ENCODE data around the gene AFTPH.

AFTPH gene

DNA sequence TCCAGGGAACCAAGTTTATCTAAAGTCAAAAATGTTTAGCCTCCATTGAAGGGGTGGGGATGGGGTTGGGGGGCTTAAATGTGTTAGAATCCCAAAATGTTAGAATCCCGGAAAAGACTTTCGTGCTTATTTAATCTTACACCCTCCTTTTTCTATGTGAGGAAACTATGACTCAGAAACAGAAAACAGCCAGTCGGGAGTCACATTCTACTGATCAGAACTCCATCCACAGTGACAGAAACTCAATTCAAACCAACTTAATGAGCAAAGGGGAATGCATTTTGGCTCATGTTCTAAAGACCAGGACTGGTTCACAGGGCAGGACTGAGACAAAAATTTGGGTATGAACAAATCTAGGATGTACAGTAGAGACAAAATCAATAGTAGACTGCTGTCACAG is 31.9 kb upstream of the AFTPH start (continued):
- no peak for TF ChIP-seq ZNF350 (tag by site-specific recombination; IDR thresholded peaks at IDR 0.05)
- no peak for TF ChIP-seq ZNF175 (tag by site-specific recombination; IDR thresholded peaks at IDR 0.05)
- TF ChIP-seq ZNF354C (tag by site-specific recombination; IDR thresholded peaks at IDR 0.05; ENCODE audit: borderline replicate concordance, low read depth), result no peak
- TF ChIP-seq ZNF16 (tag by site-specific recombination; IDR thresholded peaks at IDR 0.05; ENCODE audit: low read depth), result no peak
- TF ChIP-seq, protein P1, sequence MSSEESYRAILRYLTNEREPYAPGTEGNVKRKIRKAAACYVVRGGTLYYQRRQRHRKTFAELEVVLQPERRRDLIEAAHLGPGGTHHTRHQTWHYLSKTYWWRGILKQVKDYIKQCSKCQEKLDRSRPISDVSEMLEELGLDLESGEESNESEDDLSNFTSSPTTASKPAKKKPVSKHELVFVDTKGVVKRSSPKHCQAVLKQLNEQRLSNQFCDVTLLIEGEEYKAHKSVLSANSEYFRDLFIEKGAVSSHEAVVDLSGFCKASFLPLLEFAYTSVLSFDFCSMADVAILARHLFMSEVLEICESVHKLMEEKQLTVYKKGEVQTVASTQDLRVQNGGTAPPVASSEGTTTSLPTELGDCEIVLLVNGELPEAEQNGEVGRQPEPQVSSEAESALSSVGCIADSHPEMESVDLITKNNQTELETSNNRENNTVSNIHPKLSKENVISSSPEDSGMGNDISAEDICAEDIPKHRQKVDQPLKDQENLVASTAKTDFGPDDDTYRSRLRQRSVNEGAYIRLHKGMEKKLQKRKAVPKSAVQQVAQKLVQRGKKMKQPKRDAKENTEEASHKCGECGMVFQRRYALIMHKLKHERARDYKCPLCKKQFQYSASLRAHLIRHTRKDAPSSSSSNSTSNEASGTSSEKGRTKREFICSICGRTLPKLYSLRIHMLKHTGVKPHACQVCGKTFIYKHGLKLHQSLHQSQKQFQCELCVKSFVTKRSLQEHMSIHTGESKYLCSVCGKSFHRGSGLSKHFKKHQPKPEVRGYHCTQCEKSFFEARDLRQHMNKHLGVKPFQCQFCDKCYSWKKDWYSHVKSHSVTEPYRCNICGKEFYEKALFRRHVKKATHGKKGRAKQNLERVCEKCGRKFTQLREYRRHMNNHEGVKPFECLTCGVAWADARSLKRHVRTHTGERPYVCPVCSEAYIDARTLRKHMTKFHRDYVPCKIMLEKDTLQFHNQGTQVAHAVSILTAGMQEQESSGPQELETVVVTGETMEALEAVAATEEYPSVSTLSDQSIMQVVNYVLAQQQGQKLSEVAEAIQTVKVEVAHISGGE (tag by site-specific recombination; conservative IDR thresholded peaks at IDR 0.05; ENCODE audit: low read depth), result no peak

DNA sequence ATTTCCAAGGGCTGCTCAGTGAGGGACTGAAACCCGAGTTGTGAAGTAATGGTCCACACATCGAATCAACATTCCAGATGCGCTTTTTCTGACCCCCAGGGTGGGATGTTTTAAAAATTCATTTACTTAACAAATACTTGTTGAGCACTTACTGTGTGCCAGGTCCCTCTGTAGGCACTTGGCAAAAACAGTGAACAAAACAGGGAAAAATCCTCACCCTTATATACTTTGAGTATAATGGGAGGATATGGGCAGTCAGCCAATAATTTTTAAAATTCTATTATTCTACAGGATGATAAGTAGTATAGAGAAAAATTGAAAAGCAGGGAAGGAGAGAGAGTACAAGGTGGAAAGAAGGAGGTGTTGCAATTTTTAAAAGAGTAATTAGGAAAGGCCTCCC is 31.3 kb upstream of the AFTPH start:
- no peaks in the 10 kb centered on the region for H3K4me1 ChIP-seq (ENCODE audit: control insufficient read depth, insufficient read depth, low read length)
- no peaks in the 10 kb centered on the region for H3K9me3 ChIP-seq (ENCODE audit: control insufficient read depth, insufficient read depth, low read depth, low read length)
- H3K4me3 ChIP-seq (ENCODE audit: low read depth, low read length), result no peak overlapping the region
- H3K36me3 ChIP-seq (ENCODE audit: control insufficient read depth in 2 of 2, insufficient read depth in 1 of 2, low read length in 2 of 2), result no peaks in the 10 kb centered on the region
- POLR2A ChIA-PET, result no interaction called here
- TF ChIP-seq, protein P2, sequence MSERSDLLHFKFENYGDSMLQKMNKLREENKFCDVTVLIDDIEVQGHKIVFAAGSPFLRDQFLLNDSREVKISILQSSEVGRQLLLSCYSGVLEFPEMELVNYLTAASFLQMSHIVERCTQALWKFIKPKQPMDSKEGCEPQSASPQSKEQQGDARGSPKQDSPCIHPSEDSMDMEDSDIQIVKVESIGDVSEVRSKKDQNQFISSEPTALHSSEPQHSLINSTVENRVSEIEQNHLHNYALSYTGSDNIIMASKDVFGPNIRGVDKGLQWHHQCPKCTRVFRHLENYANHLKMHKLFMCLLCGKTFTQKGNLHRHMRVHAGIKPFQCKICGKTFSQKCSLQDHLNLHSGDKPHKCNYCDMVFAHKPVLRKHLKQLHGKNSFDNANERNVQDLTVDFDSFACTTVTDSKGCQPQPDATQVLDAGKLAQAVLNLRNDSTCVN (tag by site-specific recombination; optimal IDR thresholded peaks at IDR 0.05), result no peak
- TF ChIP-seq, protein P3, sequence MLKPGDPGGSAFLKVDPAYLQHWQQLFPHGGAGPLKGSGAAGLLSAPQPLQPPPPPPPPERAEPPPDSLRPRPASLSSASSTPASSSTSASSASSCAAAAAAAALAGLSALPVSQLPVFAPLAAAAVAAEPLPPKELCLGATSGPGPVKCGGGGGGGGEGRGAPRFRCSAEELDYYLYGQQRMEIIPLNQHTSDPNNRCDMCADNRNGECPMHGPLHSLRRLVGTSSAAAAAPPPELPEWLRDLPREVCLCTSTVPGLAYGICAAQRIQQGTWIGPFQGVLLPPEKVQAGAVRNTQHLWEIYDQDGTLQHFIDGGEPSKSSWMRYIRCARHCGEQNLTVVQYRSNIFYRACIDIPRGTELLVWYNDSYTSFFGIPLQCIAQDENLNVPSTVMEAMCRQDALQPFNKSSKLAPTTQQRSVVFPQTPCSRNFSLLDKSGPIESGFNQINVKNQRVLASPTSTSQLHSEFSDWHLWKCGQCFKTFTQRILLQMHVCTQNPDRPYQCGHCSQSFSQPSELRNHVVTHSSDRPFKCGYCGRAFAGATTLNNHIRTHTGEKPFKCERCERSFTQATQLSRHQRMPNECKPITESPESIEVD (tag by site-specific recombination; IDR thresholded peaks at IDR 0.05), result no peak
- TF ChIP-seq, protein P4, sequence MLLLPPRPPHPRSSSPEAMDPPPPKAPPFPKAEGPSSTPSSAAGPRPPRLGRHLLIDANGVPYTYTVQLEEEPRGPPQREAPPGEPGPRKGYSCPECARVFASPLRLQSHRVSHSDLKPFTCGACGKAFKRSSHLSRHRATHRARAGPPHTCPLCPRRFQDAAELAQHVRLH (tag by site-specific recombination; IDR thresholded peaks at IDR 0.05), result no peak
- TF ChIP-seq ZNF658 (tag by site-specific recombination; IDR thresholded peaks at IDR 0.05) (no peak), ZNF416 (tag by site-specific recombination; IDR thresholded peaks at IDR 0.05) (no peak), ZNF549 (tag by site-specific recombination; IDR thresholded peaks at IDR 0.05) (no peak), ZNF664 (tag by site-specific recombination; IDR thresholded peaks at IDR 0.05) (no peak), ZNF133 (tag by site-specific recombination; IDR thresholded peaks at IDR 0.05) (no peak), ZFP3 (tag by site-specific recombination; IDR thresholded peaks at IDR 0.05; ENCODE audit: low read depth) (no peak), ZNF768 (tag by site-specific recombination; IDR thresholded peaks at IDR 0.05) (no peak), ZNF302 (tag by site-specific recombination; IDR thresholded peaks at IDR 0.05; ENCODE audit: low read depth) (no peak), ZNF629 (tag by site-specific recombination; IDR thresholded peaks at IDR 0.05) (no peak)
- TF ChIP-seq, protein P5, sequence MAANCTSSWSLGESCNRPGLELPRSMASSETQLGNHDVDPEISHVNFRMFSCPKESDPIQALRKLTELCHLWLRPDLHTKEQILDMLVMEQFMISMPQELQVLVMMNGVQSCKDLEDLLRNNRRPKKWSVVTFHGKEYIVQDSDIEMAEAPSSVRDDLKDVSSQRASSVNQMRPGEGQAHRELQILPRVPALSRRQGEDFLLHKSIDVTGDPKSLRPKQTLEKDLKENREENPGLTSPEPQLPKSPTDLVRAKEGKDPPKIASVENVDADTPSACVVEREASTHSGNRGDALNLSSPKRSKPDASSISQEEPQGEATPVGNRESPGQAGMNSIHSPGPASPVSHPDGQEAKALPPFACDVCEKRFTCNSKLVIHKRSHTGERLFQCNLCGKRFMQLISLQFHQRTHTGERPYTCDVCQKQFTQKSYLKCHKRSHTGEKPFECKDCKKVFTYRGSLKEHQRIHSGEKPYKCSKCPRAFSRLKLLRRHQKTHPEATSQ (tag by site-specific recombination; IDR thresholded peaks at IDR 0.05), result no peak
- TF ChIP-seq, protein P6, sequence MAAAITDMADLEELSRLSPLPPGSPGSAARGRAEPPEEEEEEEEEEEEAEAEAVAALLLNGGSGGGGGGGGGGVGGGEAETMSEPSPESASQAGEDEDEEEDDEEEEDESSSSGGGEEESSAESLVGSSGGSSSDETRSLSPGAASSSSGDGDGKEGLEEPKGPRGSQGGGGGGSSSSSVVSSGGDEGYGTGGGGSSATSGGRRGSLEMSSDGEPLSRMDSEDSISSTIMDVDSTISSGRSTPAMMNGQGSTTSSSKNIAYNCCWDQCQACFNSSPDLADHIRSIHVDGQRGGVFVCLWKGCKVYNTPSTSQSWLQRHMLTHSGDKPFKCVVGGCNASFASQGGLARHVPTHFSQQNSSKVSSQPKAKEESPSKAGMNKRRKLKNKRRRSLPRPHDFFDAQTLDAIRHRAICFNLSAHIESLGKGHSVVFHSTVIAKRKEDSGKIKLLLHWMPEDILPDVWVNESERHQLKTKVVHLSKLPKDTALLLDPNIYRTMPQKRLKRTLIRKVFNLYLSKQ (tag by site-specific recombination; IDR thresholded peaks at IDR 0.05; ENCODE audit: borderline replicate concordance), result no peak
- TF ChIP-seq, protein P7, sequence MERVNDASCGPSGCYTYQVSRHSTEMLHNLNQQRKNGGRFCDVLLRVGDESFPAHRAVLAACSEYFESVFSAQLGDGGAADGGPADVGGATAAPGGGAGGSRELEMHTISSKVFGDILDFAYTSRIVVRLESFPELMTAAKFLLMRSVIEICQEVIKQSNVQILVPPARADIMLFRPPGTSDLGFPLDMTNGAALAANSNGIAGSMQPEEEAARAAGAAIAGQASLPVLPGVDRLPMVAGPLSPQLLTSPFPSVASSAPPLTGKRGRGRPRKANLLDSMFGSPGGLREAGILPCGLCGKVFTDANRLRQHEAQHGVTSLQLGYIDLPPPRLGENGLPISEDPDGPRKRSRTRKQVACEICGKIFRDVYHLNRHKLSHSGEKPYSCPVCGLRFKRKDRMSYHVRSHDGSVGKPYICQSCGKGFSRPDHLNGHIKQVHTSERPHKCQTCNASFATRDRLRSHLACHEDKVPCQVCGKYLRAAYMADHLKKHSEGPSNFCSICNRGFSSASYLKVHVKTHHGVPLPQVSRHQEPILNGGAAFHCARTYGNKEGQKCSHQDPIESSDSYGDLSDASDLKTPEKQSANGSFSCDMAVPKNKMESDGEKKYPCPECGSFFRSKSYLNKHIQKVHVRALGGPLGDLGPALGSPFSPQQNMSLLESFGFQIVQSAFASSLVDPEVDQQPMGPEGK (tag by site-specific recombination; IDR thresholded peaks at IDR 0.05), result no peak
- CTCF ChIA-PET, result interaction anchor here (1.3 kb wide), 1 partner anchor 12 kb away, joined by 3 read pairs; no protein-coding TSS in a partner anchor
- H3K27ac ChIP-seq (ENCODE audit: extremely low read depth, low read depth, low read length), result no peak overlapping the region
